HS-27A (cell line): ENCODE data around the gene DNAAF2.
A peak's percentile ranks its signal among the peaks of the same experiment; 100 is the strongest.
"Not testable (repeated sequence)": the region's sequence is repeated elsewhere in the genome, so short reads cannot be mapped to it uniquely, and the experiment has no call there.

ENCODE experiments used
- DNase-seq: peaks from one replicate; pipeline ENCODE4 v3.0.0-alpha.2; 2012; ENCODE audit warnings: low read depth, missing footprints

DNAAF2 gene, protein sequence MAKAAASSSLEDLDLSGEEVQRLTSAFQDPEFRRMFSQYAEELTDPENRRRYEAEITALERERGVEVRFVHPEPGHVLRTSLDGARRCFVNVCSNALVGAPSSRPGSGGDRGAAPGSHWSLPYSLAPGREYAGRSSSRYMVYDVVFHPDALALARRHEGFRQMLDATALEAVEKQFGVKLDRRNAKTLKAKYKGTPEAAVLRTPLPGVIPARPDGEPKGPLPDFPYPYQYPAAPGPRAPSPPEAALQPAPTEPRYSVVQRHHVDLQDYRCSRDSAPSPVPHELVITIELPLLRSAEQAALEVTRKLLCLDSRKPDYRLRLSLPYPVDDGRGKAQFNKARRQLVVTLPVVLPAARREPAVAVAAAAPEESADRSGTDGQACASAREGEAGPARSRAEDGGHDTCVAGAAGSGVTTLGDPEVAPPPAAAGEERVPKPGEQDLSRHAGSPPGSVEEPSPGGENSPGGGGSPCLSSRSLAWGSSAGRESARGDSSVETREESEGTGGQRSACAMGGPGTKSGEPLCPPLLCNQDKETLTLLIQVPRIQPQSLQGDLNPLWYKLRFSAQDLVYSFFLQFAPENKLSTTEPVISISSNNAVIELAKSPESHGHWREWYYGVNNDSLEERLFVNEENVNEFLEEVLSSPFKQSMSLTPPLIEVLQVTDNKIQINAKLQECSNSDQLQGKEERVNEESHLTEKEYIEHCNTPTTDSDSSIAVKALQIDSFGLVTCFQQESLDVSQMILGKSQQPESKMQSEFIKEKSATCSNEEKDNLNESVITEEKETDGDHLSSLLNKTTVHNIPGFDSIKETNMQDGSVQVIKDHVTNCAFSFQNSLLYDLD

DNA sequence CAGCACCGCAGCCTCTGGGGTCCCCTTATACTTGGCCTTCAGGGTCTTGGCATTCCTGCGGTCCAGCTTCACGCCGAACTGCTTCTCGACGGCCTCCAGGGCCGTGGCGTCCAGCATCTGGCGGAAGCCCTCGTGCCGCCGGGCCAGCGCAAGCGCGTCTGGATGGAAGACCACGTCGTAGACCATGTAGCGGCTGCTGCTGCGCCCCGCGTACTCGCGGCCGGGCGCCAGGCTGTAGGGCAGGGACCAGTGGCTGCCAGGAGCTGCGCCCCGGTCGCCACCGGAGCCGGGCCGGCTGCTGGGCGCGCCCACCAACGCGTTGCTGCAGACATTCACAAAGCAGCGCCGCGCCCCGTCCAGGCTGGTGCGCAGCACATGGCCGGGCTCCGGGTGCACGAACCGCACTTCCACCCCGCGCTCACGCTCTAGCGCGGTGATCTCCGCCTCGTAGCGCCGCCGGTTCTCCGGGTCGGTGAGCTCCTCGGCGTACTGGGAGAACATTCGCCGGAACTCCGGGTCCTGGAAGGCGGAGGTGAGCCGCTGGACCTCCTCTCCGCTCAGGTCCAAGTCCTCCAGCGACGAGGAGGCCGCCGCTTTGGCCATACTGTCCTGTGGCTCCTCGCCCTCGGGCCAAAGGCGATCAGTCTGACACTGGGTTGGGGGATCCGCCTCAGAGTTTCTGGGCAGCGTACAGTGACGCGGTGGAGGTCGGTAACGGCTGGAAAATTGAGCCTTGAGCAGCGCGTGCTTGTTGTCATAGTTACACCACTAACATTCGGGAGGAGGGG lies at the start of gene DNAAF2:
TSS of gene DNAAF2 (minus strand) at position 698 of the 788 bp plus-strand sequence. CDS start at position 603, 95 bp downstream.
- peak; percentile 64 for DNase-seq

DNA sequence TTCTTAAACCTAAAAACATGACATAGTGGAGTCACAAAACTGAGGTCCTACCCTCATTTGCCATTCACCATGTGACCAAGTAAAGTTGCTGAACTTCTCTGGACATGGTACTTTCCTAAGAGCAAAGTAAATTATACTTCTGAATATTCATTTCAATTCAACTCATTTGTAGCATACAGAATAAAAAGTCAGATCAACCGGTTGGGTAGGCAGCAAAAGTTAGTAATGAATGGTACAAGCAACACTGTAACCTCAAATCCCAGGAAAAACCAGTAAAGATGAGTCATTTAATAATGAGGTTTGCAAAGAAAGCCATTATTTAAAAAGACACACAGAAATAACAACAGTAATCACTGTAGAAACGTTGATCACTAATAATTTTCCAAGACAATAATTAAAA lies 44.2 kb upstream of the DNAAF2 start:
- DNase-seq, result no peak

DNA sequence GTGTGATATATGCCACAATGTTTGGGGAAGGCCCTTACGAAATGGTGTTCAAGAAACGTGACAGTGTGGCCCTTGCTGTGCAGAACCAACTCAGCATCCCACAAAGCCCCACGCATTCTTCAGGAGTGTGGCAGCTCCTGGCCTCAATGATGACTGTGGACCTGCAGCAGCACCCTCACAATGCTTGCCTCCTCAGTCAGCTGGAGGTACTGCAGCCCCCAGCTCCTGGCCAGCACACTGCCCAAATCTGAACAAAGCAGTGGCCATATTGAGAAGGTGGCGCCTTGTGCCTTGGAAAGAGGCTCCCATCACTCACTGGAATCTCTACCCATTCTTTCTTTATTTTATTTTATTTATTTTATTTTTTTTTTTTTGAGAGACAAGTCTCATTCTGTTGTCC lies 42.6 kb upstream of the DNAAF2 start:
- no peak for DNase-seq

DNA sequence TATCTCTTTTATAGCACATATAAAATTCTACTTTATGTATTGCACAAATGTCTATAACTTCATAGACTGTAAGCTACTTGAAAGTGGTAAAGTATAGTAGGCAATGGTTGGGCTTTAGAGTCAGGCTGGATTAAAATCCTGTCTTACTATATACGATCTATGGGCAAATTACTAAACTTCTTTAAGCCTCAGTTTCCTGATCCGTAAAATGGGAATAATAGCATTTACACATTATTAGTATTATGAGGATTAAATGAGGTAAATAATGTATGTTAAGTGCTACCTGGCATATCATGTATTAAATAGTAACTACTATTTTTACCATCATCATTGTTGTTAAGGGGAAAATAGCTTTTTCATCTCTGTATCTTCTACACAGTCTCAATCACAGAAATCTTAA lies 38.5 kb upstream of the DNAAF2 start:
- no peak for DNase-seq

DNA sequence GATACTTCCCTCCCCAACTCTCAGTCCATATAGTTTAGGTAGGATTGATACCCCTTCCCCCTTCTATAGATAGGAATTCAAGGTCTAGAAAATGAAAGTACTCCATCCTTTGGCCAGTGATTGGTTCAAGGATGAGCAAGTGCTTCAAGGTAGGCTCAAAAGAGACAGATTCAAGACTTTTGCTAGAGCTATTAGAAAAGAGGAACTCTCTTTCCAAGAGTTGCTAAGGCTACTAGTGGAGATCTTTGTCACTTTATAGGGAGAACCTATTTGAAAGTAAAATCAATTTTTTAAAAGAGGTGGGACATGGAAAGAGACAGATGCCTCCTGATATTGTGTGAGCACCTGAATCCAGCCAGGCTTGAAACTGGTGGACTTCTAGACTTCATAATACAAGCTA lies 35.4 kb upstream of the DNAAF2 start:
- no peak for DNase-seq

DNA sequence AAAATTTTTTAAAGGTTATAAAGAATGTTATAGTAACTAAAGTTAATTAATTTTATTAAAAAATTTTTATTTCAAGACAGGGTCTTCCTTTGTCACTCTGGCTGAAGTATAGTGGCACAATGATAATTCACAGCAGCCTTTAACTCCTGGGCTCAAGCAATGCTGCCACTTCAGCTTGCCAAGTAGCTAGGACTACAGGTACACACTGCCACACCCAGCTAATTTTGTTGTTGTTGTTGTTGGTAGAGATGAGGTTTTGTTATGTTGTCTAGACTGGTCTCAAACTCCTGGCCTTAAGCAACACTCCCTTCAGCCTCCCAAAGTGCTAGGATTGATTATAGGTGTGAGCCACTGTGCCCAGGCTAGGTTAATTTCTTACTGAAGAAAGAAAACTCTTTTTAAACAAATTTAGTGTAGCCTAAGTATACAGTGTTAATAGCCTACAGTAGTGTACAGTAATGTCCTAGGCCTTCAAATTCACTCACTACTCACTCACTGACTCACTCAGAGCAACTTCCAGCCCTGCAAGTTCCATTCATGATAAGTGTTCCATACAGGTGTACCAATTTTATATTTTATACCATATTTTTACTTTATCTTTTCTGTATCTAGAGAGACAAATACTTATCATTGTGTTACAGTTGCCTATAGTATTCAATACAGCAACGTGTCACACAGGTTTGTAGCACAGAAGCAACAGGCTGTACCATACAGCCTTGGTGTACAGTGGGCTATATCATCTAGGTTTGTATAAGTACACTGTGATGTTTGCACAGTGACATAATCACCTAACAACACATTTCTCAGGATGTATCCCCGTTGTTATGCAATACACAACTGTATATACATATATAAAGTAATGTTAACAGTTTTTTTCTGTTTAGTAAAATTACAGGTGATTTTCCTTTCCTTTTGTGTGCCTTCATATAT lies 24.7 kb upstream of the DNAAF2 start:
- DNase-seq, result no peak

DNA sequence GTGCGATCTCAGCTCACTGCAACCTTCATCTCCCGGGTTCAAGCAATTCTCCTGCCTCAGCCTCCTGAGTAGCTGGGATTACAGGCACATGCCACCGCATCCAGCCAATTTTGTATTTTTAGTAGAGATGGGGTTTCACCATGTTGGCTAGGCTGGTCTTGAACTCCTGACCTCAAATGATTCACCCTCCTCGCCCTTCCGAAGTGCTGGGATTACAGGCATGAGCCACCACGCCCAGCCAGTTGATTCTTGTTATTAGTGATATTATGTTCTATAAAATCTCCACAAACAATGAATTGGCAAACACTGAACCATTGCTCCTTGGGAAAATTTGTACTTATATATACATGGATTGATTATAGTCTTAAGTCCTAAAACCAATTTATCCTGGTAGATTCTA lies 22.5 kb upstream of the DNAAF2 start:
- not testable (repeated sequence) for DNase-seq

DNA sequence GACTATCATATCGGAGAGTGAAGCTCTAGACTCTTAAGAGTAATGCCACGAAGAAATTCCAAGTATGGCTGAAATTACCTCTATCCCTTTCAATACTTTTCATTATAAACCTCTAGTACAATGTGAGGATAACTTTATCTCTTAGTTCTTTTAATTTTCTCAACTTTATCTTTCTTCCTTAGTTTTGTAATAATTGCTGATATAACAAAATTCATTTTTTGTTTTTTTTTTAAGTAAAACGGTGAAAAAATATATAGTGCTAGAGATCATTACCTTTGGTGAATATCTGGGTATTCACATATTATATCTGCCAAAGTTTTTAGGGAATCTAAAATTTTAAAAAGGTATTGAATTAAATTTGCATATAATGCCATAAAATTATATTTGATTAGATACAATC lies 19.5 kb upstream of the DNAAF2 start:
- DNase-seq, result no peak

DNA sequence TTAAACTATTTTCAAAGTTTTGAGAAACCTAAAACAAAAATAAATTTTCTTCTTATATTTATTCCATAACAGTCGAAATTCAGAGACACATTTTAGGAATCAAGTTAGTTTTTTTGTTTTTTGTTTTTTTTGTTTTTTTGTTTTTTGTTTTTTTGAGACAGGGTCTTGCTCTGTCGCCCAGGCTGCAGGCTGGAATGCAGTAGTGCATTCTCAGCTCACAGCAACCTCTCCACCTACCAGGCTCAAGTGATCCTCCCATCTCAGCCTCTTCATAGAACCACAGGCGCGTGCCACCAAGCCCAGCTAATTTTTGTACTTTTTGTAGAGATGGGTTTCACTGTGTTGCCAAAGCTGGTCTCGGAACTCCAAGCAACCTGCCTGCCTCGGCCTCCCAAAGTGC lies 18.5 kb upstream of the DNAAF2 start:
- DNase-seq, result no peak

DNA sequence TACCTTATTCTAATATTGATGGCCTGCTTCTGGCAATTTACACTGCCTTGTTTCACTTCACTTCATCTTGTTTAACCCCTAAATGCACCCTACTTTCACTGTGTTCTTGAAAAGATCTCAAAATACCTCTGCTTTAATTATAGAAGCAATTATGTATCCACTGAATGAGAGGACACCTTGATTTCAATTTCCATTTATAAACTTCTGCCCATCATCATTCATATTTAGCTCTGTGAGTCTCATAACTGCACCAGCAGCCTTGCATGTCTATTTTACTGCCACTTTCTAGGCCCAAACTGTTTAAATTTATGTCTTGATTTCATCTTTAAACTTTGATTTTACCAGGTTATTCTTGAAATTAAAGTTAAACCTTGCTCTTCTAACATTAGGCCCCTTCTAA lies 7.1 kb upstream of the DNAAF2 start:
- DNase-seq, result no peak

DNA sequence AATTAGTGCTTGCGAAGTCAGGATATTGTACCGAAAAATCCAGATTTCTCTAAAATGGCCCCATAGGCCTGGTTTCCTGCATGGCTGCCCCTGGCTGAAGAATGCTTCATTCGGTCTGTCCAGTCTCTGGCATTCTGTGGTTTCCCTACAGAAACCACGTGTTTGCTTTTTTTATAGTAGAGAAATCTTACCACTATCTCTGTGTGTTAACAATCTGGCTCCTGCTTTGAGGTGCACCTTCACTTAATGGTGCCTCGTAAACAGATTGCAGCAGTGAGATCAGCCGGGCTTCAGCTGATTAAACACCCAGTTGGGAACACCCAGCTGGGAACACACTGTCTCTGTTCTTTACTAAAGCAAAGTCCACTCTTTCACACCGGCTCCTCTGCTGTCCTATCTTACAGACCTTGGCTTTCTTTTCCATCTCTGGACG lies 6.7 kb upstream of the DNAAF2 start:
- no peak for DNase-seq

DNA sequence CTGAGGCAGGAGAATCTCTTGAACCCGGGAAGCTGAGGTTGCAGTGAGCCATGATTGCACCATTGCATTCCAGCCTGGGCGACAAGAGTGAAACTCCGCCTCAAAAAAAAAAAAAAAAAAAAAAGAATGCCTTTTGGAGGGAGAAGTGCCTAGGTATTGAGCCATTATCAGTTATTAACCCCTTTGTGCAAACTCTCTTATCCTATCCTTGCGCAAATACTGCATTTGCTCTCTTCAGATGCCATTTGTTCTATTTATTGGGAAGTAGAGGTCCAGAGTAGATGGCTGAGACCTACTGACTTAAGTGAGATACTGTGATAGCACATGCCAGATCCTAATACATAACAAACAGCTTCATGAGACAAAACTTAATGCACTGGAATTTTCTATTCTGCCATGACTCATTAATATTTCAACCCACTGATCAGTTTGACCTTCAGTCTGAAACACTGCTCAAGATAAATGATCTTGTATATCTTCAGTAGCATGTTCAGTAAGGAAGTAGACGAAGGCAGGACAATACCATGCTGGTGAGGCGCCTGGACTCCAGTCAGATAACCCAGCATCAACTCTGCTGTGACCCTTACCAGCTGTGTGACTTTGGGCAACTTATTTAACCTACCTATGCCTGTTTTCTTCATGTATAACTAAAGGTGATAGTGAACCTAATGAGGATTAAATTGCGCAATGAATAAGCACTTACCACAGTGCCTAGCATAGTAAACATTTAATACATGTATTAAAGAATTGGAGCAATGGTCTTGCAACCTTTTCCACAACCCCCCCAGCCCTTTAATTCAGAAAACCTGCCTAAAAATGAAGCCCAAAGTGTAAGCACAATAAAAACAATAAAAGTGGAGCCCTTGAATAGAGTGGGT lies 5.7 kb upstream of the DNAAF2 start:
- DNase-seq, result no peak

DNA sequence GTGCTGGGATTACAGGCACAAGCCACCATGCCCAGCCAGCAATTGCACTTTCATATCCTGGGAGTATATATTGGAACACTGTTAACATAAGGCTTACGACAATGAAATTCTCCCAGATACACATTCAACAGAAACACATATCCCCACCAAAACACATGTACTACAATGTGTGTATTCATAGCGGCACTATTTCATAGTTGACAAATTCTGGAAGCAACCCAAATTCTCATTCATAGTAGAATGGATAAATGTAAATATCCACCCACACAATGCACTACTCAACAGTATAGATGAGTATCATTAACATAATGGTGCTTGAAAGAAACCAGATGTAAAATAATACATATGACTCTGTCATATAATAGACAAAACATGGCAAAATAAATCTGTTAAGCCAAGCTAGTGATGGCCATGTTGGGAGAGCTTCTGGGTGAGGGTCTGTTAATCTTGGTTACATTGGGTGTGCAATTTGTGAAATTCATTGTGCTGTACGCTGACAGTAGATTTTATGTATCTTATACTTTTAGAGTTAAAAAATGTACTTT lies 2.6 kb upstream of the DNAAF2 start:
- DNase-seq, result no peak

DNA sequence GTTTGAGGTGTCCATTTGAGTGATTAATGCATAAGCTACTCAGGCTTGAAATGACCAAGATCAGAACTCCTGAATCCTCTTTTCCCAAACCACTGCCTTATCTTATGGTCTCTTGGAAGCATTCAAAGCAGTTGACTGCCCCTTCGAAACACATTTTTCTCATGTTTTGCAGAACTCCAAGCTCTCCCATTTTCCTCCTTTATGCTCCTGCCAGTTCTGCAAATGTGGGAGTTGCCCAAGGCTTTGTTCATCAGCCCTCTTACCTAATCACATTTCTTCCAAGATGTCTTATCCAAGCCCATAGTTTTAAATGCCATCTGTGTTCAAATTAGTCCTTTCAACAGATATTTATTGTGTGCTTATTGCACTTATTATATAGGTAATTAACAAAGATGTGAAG lies 1.8 kb upstream of the DNAAF2 start:
- no peak for DNase-seq

DNA sequence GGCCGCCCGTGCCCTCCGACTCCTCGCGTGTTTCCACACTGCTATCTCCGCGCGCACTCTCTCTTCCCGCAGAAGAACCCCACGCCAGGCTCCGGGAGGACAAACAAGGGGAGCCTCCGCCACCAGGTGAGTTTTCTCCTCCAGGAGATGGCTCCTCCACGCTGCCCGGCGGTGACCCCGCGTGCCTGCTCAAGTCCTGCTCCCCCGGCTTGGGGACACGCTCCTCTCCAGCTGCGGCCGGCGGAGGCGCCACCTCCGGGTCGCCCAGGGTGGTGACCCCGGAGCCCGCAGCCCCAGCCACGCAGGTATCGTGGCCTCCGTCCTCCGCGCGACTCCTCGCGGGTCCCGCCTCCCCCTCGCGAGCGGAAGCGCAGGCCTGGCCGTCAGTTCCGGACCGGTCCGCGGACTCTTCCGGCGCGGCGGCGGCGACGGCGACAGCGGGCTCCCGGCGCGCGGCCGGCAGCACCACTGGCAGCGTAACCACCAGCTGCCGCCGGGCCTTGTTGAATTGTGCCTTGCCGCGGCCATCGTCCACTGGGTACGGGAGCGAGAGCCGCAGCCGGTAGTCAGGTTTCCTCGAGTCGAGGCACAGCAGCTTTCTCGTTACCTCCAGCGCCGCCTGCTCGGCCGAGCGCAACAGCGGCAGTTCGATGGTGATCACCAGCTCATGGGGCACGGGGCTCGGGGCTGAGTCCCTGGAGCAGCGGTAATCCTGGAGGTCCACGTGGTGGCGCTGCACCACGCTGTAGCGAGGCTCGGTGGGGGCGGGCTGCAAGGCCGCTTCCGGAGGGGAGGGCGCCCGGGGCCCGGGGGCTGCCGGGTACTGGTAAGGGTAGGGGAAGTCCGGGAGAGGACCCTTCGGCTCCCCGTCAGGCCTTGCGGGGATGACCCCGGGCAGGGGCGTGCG lies 1.2 kb downstream of the DNAAF2 start:
- DNase-seq, result peak; percentile 80

DNA sequence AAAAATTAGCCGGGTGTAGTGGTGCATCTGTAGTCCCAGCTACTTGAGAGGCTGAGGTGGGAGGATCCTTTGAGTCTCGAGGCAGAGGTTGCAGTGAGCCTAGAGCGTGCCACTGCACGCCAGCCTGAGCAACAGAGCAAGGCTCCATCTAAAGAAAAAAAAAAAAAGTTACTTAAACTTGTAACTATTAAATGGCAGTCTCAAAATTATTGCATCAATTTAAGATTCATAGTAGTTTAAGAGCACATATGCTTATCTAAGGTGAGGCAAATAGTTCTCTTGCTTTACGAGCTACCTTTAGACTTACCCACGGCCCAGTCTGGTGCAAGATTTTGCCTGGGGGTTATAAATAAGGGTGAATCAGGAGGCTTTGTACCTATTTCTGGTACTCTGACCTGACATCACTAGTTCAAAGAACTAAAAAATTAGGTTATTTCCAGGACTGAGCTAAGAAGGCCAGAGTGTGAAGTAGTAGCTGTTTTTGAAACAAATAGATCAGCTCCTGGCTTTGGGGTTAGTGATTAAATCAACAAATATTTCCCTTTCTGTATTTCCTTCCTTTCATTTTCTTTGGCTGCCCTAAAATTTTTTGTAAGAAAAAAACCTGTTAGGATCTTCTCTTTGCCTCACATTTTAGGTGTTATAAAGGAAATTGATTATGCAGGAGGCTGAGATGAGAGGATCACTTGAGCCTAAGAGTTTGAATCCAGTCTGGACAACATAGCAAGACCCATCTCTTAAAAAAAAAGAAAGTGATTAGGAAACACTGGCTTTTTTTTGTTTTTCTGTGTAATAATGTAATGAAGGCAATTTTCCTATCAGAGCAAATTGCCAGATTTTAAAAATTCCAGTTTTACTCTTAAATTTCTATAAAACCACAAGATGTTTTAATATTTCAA lies 10.9 kb downstream of the DNAAF2 start:
- no peak for DNase-seq

DNA sequence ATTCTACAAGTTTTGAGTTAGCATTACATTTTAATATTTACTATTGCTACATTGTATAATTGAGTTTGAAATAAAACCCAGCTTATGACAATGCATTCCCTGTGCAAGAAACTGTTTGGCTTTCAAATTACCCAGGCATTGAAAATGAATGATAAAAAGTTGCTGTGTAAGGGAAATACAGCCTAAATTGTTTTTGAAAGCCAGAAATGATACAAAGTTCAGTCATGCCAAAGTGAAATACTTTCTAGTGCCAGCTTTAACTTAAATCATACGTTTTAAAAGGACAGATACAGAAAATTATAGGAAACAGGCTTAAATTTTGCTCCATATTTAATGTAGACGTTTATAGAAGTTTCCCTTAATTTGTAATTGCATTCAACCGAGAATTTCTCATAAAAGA lies 11.7 kb downstream of the DNAAF2 start:
- DNase-seq, result no peak
